WTC11 (cell line): ENCODE results near the gene B4GALT3. TPM values are rescaled to one million over a fixed set of nuclear protein-coding genes. Genes with fewer than 3 reads are reported as not detected.

Experiments
- ATAC-seq: fragments of 200-7000 bp; cut with Tn5 transposase; 2 replicates; pipeline ENCODE4 v1.10.0; 2021; ENCODE audit warnings: mild to moderate bottlenecking, moderate library complexity
- CTCF ChIA-PET: fragments of 300-600 bp; sonication (Branson Sonifier 250); formaldehyde crosslinking; loops from one replicate; lab custom pipeline; 2021; ENCODE audit warnings: antibody characterized with exemption; lab: Charles Lee
- POLR2A ChIA-PET: fragments of 350-600 bp; sonication (Branson Sonifier 250); formaldehyde crosslinking; loops from one replicate; lab custom pipeline; 2021; ENCODE audit warnings: antibody characterized with exemption; lab: Charles Lee
- DNase-seq: peaks from one replicate; pipeline ENCODE4 v3.0.0; 2021; ENCODE audit warnings: low spot score
- H3K27ac Mint-ChIP-seq: 2 replicates; pipeline ENCODE4 v1.8.0; 2021; ENCODE audit warnings: mixed read lengths
- H3K27me3 Mint-ChIP-seq: 2 replicates; pipeline ENCODE4 v1.8.0; 2021; ENCODE audit warnings: low read depth, mild to moderate bottlenecking, moderate library complexity, mixed read lengths
- H3K36me3 Mint-ChIP-seq: 2 replicates; pipeline ENCODE4 v1.8.0; 2021; ENCODE audit warnings: mixed read lengths
- H3K4me1 Mint-ChIP-seq: 2 replicates; pipeline ENCODE4 v1.8.0; 2022; ENCODE audit warnings: mixed read lengths
- H3K4me3 Mint-ChIP-seq: 2 replicates; pipeline ENCODE4 v1.8.0; 2021; ENCODE audit warnings: mild to moderate bottlenecking, moderate library complexity, mixed read lengths
- H3K9me3 Mint-ChIP-seq: 2 replicates; pipeline ENCODE4 v1.8.0; 2021; ENCODE audit warnings: mixed read lengths
- AFF4 ChIP-seq: sonication (generic); formaldehyde crosslinking; IDR thresholded peaks from 2 replicates; pipeline ENCODE4 v1.8.1; 2023; ENCODE audit warnings: mild to moderate bottlenecking, missing genetic modification reagents, borderline replicate concordance
- AR ChIP-seq: fragments of 250-450 bp; sonication (Bioruptor Pico); IDR thresholded peaks from 2 replicates; pipeline ENCODE4 v1.9.0; 2021; ENCODE audit warnings: mild to moderate bottlenecking
- CBFB ChIP-seq: sonication (generic); formaldehyde crosslinking; IDR thresholded peaks from 2 replicates; pipeline ENCODE4 v1.8.1; 2022; ENCODE audit warnings: mild to moderate bottlenecking, low read depth, missing genetic modification reagents
- CTCF ChIP-seq: fragments of 200-600 bp; IDR thresholded peaks from 2 replicates; pipeline ENCODE4 v1.8.0; 2022; ENCODE audit warnings: antibody characterized with exemption
- E2F5 ChIP-seq: sonication (generic); formaldehyde crosslinking; IDR thresholded peaks from 2 replicates; pipeline ENCODE4 v1.8.1; 2022; ENCODE audit warnings: mild to moderate bottlenecking, moderate library complexity, missing genetic modification reagents
- FOXP1 ChIP-seq: sonication (generic); formaldehyde crosslinking; IDR thresholded peaks from 2 replicates; pipeline ENCODE4 v1.8.0; 2022; ENCODE audit warnings: missing genetic modification reagents, mild to moderate bottlenecking, moderate library complexity, borderline replicate concordance
- GABPB1 ChIP-seq: sonication (generic); formaldehyde crosslinking; IDR thresholded peaks from 2 replicates; pipeline ENCODE4 v1.8.1; 2023; ENCODE audit warnings: mild to moderate bottlenecking, missing genetic modification reagents
- IRF2 ChIP-seq: sonication (generic); formaldehyde crosslinking; IDR thresholded peaks from 2 replicates; pipeline ENCODE4 v1.8.0; 2022; ENCODE audit warnings: low read depth, missing genetic modification reagents, borderline replicate concordance
- JUN ChIP-seq: sonication (generic); formaldehyde crosslinking; IDR thresholded peaks from 2 replicates; pipeline ENCODE4 v1.8.0; 2023; ENCODE audit warnings: mild to moderate bottlenecking, missing genetic modification reagents
- MYBL2 ChIP-seq: sonication (generic); formaldehyde crosslinking; IDR thresholded peaks from 2 replicates; pipeline ENCODE4 v1.8.1; 2023; ENCODE audit warnings: mild to moderate bottlenecking, moderate library complexity, missing genetic modification reagents
- NR2C2 ChIP-seq: sonication (generic); formaldehyde crosslinking; IDR thresholded peaks from 2 replicates; pipeline ENCODE4 v1.8.0; 2022; ENCODE audit warnings: mild to moderate bottlenecking, missing genetic modification reagents
- PRRX2 ChIP-seq: fragments of 250-450 bp; sonication (Bioruptor Pico); IDR thresholded peaks from 2 replicates; pipeline ENCODE4 v1.8.0; 2021; ENCODE audit warnings: mild to moderate bottlenecking
- RELA ChIP-seq: sonication (generic); formaldehyde crosslinking; IDR thresholded peaks from 2 replicates; pipeline ENCODE4 v1.8.1; 2022; ENCODE audit warnings: missing genetic modification reagents, mild to moderate bottlenecking, borderline replicate concordance
- RORB ChIP-seq: fragments of 250-450 bp; sonication (Bioruptor Pico); IDR thresholded peaks from 2 replicates; pipeline ENCODE4 v1.9.0; 2021; ENCODE audit warnings: mild to moderate bottlenecking
- SMAD4 ChIP-seq: sonication (generic); formaldehyde crosslinking; IDR thresholded peaks from 2 replicates; pipeline ENCODE4 v1.8.0; 2022; ENCODE audit warnings: mild to moderate bottlenecking, missing genetic modification reagents
- TCF7 ChIP-seq: sonication (generic); formaldehyde crosslinking; IDR thresholded peaks from 2 replicates; pipeline ENCODE4 v1.8.0; 2022; ENCODE audit warnings: mild to moderate bottlenecking, low read depth, missing genetic modification reagents, moderate library complexity
- USF2 ChIP-seq: sonication (generic); formaldehyde crosslinking; IDR thresholded peaks from 2 replicates; pipeline ENCODE4 v1.8.1; 2023; ENCODE audit warnings: mild to moderate bottlenecking, missing genetic modification reagents, moderate library complexity
- ZMAT4 ChIP-seq: fragments of 250-450 bp; sonication (Bioruptor Pico); IDR thresholded peaks from 2 replicates; pipeline ENCODE4 v1.9.0; 2021; ENCODE audit warnings: mild to moderate bottlenecking
- ZNF121 ChIP-seq: sonication (generic); formaldehyde crosslinking; IDR thresholded peaks from 2 replicates; pipeline ENCODE4 v1.8.0; 2023; ENCODE audit warnings: missing genetic modification reagents
- ZNF512 ChIP-seq: sonication (generic); formaldehyde crosslinking; IDR thresholded peaks from 2 replicates; pipeline ENCODE4 v1.8.1; 2022; ENCODE audit warnings: missing genetic modification reagents, borderline replicate concordance
- total RNA-seq: library from RNA; stranded (reverse); gene quantifications from 3 replicates; pipeline ENCODE4 v1.2.3, GENCODE V29; 2021

Gene B4GALT3
- total RNA-seq, 1 experiment from 2014 or later = 40.1 TPM

- ATAC-seq (peak; percentile 12), DNase-seq (no peak)
- Mint-ChIP-seq H3K27ac (no peak overlapping the region), H3K4me3 (no peak overlapping the region), H3K36me3 (peaks cover 16% of the 10 kb centered on the region), H3K27me3 (no peaks in the 10 kb centered on the region), H3K4me1 (peaks cover 27% of the 10 kb centered on the region), H3K9me3 (no peaks in the 10 kb centered on the region)
- TF ChIP-seq RORB (CRISPR knock-in tag) = no peak
- TF ChIP-seq GABPB1 (CRISPR knock-in tag) = no peak
- TF ChIP-seq CBFB (CRISPR knock-in tag) = no peak
- no peak for TF ChIP-seq PRRX2 (CRISPR knock-in tag)
- TF ChIP-seq AFF4 = no peak
- no peak for TF ChIP-seq TCF7 (CRISPR knock-in tag)
- TF ChIP-seq FOXP1 (CRISPR knock-in tag) = no peak
- no peak for TF ChIP-seq CTCF
- no peak for TF ChIP-seq IRF2
- TF ChIP-seq JUN (CRISPR knock-in tag) = no peak
- TF ChIP-seq SMAD4 (CRISPR knock-in tag) = no peak
- no peak for TF ChIP-seq AR (CRISPR knock-in tag)
- TF ChIP-seq ZNF512 (CRISPR knock-in tag) = no peak
- POLR2A ChIA-PET = interaction anchor here (0.8 to 2.4 kb wide), 13 partner anchors 12 to 179 kb away, joined by 3 to 12 read pairs (median 5); partner anchors contain the start of genes F11R, ITLN2, NDUFS2 and NIT1
- CTCF ChIA-PET = interaction anchor here (0.5 to 4.8 kb wide), 11 partner anchors 8 to 452 kb away, joined by 3 to 18 read pairs (median 4); partner anchors contain the start of genes ITLN2, KLHDC9, NIT1 and PFDN2
Measured at GRCh38 chr1:161133220-161133740, 44.0 kb downstream of the B4GALT3 start.

- Mint-ChIP-seq H3K27ac (peak within 1 kb of the TSS; percentile 88), H3K36me3 (peaks cover 23% of the 10 kb centered on the region), H3K4me3 (no peak within 1 kb of the TSS), H3K4me1 (peaks cover 27% of the 10 kb centered on the region), H3K27me3 (no peaks in the 10 kb centered on the region), H3K9me3 (no peaks in the 10 kb centered on the region)
- ChIA-PET CTCF (interaction anchor here (0.5 to 4.8 kb wide), 11 partner anchors 9 to 451 kb away, joined by 3 to 18 read pairs (median 4); partner anchors contain the start of genes ITLN2, KLHDC9, NIT1 and PFDN2), POLR2A (interaction anchor here (0.6 to 2.4 kb wide), 16 partner anchors 11 to 1119 kb away, joined by 3 to 12 read pairs (median 5); partner anchors contain the start of genes F11R, ITLN2, KLHDC9 and NDUFS2)
- ATAC-seq = peak; percentile 83
- DNase-seq = peak; percentile 90
- TF ChIP-seq MYBL2 (0 out of 2 replicates have a peak, but pooled peaks have one; percentile 2), RELA (CRISPR knock-in tag) (no peak), ZMAT4 (CRISPR knock-in tag) (no peak), ZNF121 (peak; percentile 55; the same call in 1 of the 2 replicates), NR2C2 (no peak; the same call in 1 of the 2 replicates), E2F5 (CRISPR knock-in tag) (no peak), CBFB (CRISPR knock-in tag) (peak; percentile 64; the same call in 1 of the 2 replicates), GABPB1 (CRISPR knock-in tag) (no peak; the same call in 1 of the 2 replicates), USF2 (CRISPR knock-in tag) (no peak)
Measured at GRCh38 chr1:161132410-161133219, 44.7 kb downstream of the B4GALT3 start, which contains the start of gene DEDD. TSS of gene DEDD (minus strand) at chr1:161132667. CDS start at chr1:161124462, 8,205 bp downstream.
